Smooth muscle cell (in vitro differentiated cells): Measurements from ENCODE around the gene ZNF385A. TPM values are rescaled to one million over a fixed set of nuclear protein-coding genes. Genes with fewer than 3 reads are reported as not detected.

ENCODE experiments used
- DNase-seq: peaks from one replicate; lab custom pipeline; 2025; ENCODE audit not compliant: unreplicated experiment; lab: John Stamatoyannopoulos, UW
- H2AFZ ChIP-seq: fragments of 200-600 bp; sonication (generic); 2 replicates; pipeline ENCODE4 v1.6.0; 2016; ENCODE audit warnings: antibody characterized with exemption, low read depth, mild to moderate bottlenecking
- H3F3A ChIP-seq: fragments of 200-600 bp; sonication (generic); 2 replicates; pipeline ENCODE4 v1.6.0; 2017; ENCODE audit warnings: antibody characterized with exemption, low read depth
- H3K27ac ChIP-seq: fragments of 200-600 bp; sonication (generic); 2 replicates; pipeline ENCODE4 v1.5.1; 2016; ENCODE audit warnings: low read depth, mild to moderate bottlenecking
- H3K27me3 ChIP-seq: fragments of 200-600 bp; sonication (generic); 2 replicates; pipeline ENCODE4 v1.6.1; 2016; ENCODE audit warnings: low read depth, mild to moderate bottlenecking
- H3K36me3 ChIP-seq: fragments of 200-600 bp; sonication (generic); 2 replicates; pipeline ENCODE4 v1.5.1; 2016; ENCODE audit warnings: low read depth
- H3K4me1 ChIP-seq: fragments of 200-600 bp; sonication (generic); 2 replicates; pipeline ENCODE4 v1.5.1; 2016; ENCODE audit warnings: low read depth
- H3K4me2 ChIP-seq: fragments of 200-600 bp; sonication (generic); 2 replicates; pipeline ENCODE4 v1.6.0; 2016; ENCODE audit warnings: mild to moderate bottlenecking
- H3K4me3 ChIP-seq: fragments of 200-600 bp; sonication (generic); 2 replicates; pipeline ENCODE4 v1.5.1; 2016; ENCODE audit warnings: mild to moderate bottlenecking
- H3K79me2 ChIP-seq: fragments of 200-600 bp; sonication (generic); 2 replicates; pipeline ENCODE4 v1.6.0; 2016; ENCODE audit warnings: low read depth, mild to moderate bottlenecking
- H3K9ac ChIP-seq: fragments of 200-600 bp; sonication (generic); 2 replicates; pipeline ENCODE4 v1.6.0; 2016; ENCODE audit warnings: low read depth
- H3K9me3 ChIP-seq: fragments of 200-600 bp; sonication (generic); replicated peaks from 2 replicates; pipeline ENCODE4 v1.5.1; 2016; ENCODE audit warnings: low read depth
- H4K20me1 ChIP-seq: fragments of 200-600 bp; sonication (generic); 2 replicates; pipeline ENCODE4 v1.6.0; 2016; ENCODE audit warnings: low read depth
- WGBS: methylation state at CpG from one replicate; pipeline ENCODE4 v1.1.7; 2016; ENCODE audit warnings: low lambda C conversion rate; 5-methylcytosine and 5-hydroxymethylcytosine counted together
- polyA plus RNA-seq: library from polyadenylated mRNA; unstranded; fragments of >200 nt; fragmentation: Nextera tagmentation; extraction: Ambion mirVana; gene quantifications from 2 replicates; pipeline ENCODE4 v1.2.1, GENCODE V29; 2016
- total RNA-seq: library from RNA; depleted of rRNA; stranded (reverse); fragments of >200 nt; gene quantifications from 2 replicates; pipeline ENCODE4 v1.2.3, GENCODE V29; 2014
- TF ChIP-seq, protein P1 (sequence below): fragments of 200-600 bp; sonication (generic); IDR thresholded peaks from 2 replicates; pipeline ENCODE4 v1.5.1; 2017; ENCODE audit warnings: borderline replicate concordance, mild to moderate bottlenecking, antibody characterized with exemption; ENCODE audit not compliant: insufficient read depth, poor library complexity, severe bottlenecking

The ZNF385A gene
- total and polyA plus RNA-seq, 2 experiments from 2014 or later: 6.5 to 20.2 TPM

DNA sequence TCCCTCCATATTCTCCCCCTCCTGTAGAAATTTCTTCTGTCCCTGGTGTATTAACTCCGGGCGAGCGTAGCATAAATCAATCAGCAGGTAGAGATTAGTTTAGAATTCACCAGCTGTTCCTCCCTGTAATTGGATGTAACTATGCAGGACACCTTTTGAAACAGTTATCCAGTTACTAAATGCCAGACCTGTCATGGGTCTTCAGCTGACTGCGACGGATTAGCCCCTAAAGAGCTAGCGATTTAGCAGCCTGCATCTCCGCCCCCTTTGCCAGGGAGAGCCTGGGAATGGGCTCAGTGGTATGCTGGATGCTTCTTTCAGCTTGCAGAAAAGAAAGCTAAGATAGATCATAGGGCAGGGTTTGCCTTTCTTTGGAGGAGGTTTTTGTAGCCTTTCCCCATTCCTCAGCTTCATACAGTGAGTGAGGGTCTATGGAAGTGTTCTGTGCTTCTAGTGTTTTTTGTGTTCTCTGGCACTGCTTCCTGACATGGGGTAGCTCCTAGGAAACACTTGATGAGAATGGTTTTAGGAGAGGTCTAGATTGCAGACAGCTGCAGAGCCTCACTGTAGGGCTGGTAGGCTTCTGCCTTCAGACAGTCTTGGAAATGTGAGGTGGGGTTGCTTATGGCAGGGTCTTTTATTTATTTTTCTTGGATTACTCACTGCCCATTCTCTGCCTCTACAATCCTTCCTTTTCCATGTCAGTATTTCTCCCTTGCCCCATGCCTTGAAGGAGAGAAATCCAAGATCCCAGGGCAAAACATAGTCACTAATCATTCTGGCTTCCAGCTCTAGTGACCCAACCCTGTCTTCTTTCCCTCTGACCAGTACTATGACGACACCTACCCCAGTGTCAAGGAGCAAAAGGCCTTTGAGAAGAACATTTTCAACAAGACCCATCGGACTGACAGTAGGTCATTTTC, 42.9 kb downstream of the ZNF385A start:
- TF ChIP-seq, protein P1, sequence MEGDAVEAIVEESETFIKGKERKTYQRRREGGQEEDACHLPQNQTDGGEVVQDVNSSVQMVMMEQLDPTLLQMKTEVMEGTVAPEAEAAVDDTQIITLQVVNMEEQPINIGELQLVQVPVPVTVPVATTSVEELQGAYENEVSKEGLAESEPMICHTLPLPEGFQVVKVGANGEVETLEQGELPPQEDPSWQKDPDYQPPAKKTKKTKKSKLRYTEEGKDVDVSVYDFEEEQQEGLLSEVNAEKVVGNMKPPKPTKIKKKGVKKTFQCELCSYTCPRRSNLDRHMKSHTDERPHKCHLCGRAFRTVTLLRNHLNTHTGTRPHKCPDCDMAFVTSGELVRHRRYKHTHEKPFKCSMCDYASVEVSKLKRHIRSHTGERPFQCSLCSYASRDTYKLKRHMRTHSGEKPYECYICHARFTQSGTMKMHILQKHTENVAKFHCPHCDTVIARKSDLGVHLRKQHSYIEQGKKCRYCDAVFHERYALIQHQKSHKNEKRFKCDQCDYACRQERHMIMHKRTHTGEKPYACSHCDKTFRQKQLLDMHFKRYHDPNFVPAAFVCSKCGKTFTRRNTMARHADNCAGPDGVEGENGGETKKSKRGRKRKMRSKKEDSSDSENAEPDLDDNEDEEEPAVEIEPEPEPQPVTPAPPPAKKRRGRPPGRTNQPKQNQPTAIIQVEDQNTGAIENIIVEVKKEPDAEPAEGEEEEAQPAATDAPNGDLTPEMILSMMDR: no peak
- Histone ChIP-seq H4K20me1 (peaks cover 78% of the 10 kb centered on the region), H3K36me3 (peaks cover 12% of the 10 kb centered on the region), H3K9ac (no peak overlapping the region), H3K4me2 (no peak overlapping the region), H3K79me2 (peaks cover 30% of the 10 kb centered on the region), H2AFZ (no peak overlapping the region), H3K4me3 (no peak overlapping the region), H3K27me3 (no peaks in the 10 kb centered on the region), H3F3A (peaks cover 14% of the 10 kb centered on the region), H3K27ac (no peak overlapping the region), H3K4me1 (peaks cover 46% of the 10 kb centered on the region), H3K9me3 (no peaks in the 10 kb centered on the region)
- 71% methylated on average over 9 of the region's 9 CpGs for WGBS
- DNase-seq: no peak

DNA sequence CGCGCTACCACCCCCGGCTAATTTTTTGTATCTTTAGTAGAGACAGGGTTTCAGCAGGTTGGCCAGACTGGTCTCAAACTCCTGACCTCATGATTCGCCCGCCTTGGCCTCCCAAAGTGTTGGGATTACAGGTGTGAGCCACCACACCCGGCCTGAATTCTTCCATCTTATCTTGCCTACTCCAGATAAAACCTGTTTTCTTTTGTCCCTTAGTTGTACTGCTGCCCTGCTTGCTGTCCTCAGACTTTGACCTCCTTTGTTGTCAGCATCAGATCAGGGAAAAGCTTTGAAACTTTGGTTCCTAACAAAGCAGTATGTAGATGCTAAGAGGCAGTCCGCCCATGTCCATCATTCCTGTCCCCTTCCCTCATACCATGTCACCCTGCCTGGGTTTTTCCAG, 43.7 kb downstream of the ZNF385A start:
- H3K4me3 ChIP-seq: no peak overlapping the region
- H3K36me3 ChIP-seq: peaks cover 12% of the 10 kb centered on the region
- no peaks in the 10 kb centered on the region for H3K9me3 ChIP-seq
- no peak overlapping the region for H3K9ac ChIP-seq
- H3F3A ChIP-seq: peaks cover 14% of the 10 kb centered on the region
- H3K79me2 ChIP-seq: peaks cover 32% of the 10 kb centered on the region
- DNase-seq: no peak
- TF ChIP-seq, protein P1: no peak
- H3K27ac ChIP-seq: no peak overlapping the region
- 99% methylated on average over 7 of the region's 7 CpGs for WGBS
- H3K4me1 ChIP-seq: peaks cover 46% of the 10 kb centered on the region
- H2AFZ ChIP-seq: no peak overlapping the region
- no peak overlapping the region for H3K4me2 ChIP-seq
- H4K20me1 ChIP-seq: peaks cover 83% of the 10 kb centered on the region
- no peaks in the 10 kb centered on the region for H3K27me3 ChIP-seq

DNA sequence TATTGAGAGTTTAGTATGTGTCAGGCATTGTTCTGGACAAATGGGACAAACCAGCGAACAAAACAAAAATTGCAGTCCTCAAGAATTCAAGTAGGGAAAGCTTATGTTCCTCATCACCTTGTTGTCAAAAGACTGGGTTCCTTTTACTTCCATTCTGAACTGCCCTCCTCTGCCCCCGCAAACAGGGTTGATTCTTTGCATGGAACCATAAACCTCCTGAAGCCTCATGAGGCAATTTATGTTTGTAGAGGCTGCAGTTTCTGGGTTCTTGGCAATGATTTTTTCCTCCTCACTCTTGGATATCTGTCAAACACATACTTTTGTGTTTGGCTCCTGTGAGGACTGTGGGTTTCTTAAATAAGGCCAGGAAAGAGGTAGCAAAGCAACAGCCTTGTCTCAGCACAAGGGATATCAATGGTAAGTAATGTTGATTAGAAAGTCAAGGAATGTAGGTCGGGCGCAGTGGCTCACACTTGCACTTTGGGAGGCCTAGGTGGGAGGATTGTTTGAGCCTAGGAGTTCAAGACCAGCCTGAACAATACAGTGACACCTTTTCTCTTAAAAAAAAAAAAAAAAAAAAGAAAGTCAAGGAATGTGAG, 45.7 kb downstream of the ZNF385A start:
- TF ChIP-seq, protein P1: no peak
- Histone ChIP-seq H3K9ac (no peak overlapping the region), H4K20me1 (peaks cover 92% of the 10 kb centered on the region), H3K4me3 (no peak overlapping the region), H3K27ac (peak overlapping the region; percentile 39), H3F3A (peaks cover 14% of the 10 kb centered on the region), H3K4me2 (no peak overlapping the region), H3K36me3 (peaks cover 7% of the 10 kb centered on the region), H2AFZ (no peak overlapping the region), H3K79me2 (peaks cover 53% of the 10 kb centered on the region), H3K4me1 (peaks cover 46% of the 10 kb centered on the region), H3K9me3 (no peaks in the 10 kb centered on the region), H3K27me3 (no peaks in the 10 kb centered on the region)
- no peak for DNase-seq
- 84% methylated on average over 4 of the region's 4 CpGs for WGBS
